ENCODE results near the gene TIMD4.
"Not testable (repeated sequence)": the region's sequence is repeated elsewhere in the genome, so short reads cannot be mapped to it uniquely, and the experiment has no call there.

The TIMD4 gene

GRCh38 chr5:156963125-156963524 lies at the start of gene TIMD4:
TSS of gene TIMD4 (minus strand) at chr5:156963226. CDS start at chr5:156963198, 28 bp downstream.
- no peak for DNase-seq
- TF ChIP-seq GATA1 (IDR thresholded peaks at IDR 0.05; ENCODE audit: low read depth, low read length) (no peak), POLR2A (IDR thresholded peaks at IDR 0.05; ENCODE audit: low read length) (no peak)

GRCh38 chr5:157006262-157006661 lies 43.2 kb upstream of the TIMD4 start:
- TF ChIP-seq GATA1 (IDR thresholded peaks at IDR 0.05; ENCODE audit: low read depth, low read length) (no peak), POLR2A (IDR thresholded peaks at IDR 0.05; ENCODE audit: low read length) (no peak)
- no peak for DNase-seq

- TF ChIP-seq GATA1 (IDR thresholded peaks at IDR 0.05; ENCODE audit: low read depth, low read length) (no peak), POLR2A (IDR thresholded peaks at IDR 0.05; ENCODE audit: low read length) (no peak)
- DNase-seq = no peak
These were observed 42.0 kb upstream of the TIMD4 start for GRCh38 chr5:157004893-157005551.

GRCh38 chr5:156991714-156992113 lies 28.7 kb upstream of the TIMD4 start:
- no peak for TF ChIP-seq GATA1 (IDR thresholded peaks at IDR 0.05; ENCODE audit: low read depth, low read length)
- TF ChIP-seq POLR2A (IDR thresholded peaks at IDR 0.05; ENCODE audit: low read length) = no peak
- no peak for DNase-seq

GRCh38 chr5:156984064-156984463 lies 21.0 kb upstream of the TIMD4 start:
- TF ChIP-seq GATA1 (IDR thresholded peaks at IDR 0.05; ENCODE audit: low read depth, low read length) (no peak), POLR2A (IDR thresholded peaks at IDR 0.05; ENCODE audit: low read length) (no peak)
- no peak for DNase-seq

- no peak for TF ChIP-seq POLR2A (IDR thresholded peaks at IDR 0.05; ENCODE audit: low read length)
- no peak for TF ChIP-seq GATA1 (IDR thresholded peaks at IDR 0.05; ENCODE audit: low read depth, low read length)
- no peak for DNase-seq
These were observed 18.5 kb upstream of the TIMD4 start for GRCh38 chr5:156981481-156981880.

- no peak for TF ChIP-seq POLR2A (IDR thresholded peaks at IDR 0.05; ENCODE audit: low read length)
- no peak for TF ChIP-seq GATA1 (IDR thresholded peaks at IDR 0.05; ENCODE audit: low read depth, low read length)
- no peak for DNase-seq
These were observed 11.3 kb upstream of the TIMD4 start for GRCh38 chr5:156974328-156974727.

GRCh38 chr5:156971848-156972525 lies 9.0 kb upstream of the TIMD4 start:
- DNase-seq = no peak
- TF ChIP-seq GATA1 (IDR thresholded peaks at IDR 0.05; ENCODE audit: low read depth, low read length) (no peak), POLR2A (IDR thresholded peaks at IDR 0.05; ENCODE audit: low read length) (no peak)

GRCh38 chr5:156971415-156971814 lies 8.4 kb upstream of the TIMD4 start:
- TF ChIP-seq POLR2A (IDR thresholded peaks at IDR 0.05; ENCODE audit: low read length) (no peak), GATA1 (IDR thresholded peaks at IDR 0.05; ENCODE audit: low read depth, low read length) (no peak)
- DNase-seq = no peak

GRCh38 chr5:156967386-156967785 lies 4.4 kb upstream of the TIMD4 start:
- DNase-seq = not testable (repeated sequence)

GRCh38 chr5:156956321-156956720 lies 6.7 kb downstream of the TIMD4 start:
- TF ChIP-seq POLR2A (IDR thresholded peaks at IDR 0.05; ENCODE audit: low read length) (no peak), GATA1 (IDR thresholded peaks at IDR 0.05; ENCODE audit: low read depth, low read length) (no peak)
- no peak for DNase-seq

GRCh38 chr5:156951359-156951758 lies 11.7 kb downstream of the TIMD4 start:
- DNase-seq = no peak
- TF ChIP-seq GATA1 (IDR thresholded peaks at IDR 0.05; ENCODE audit: low read depth, low read length) = no peak
- no peak for TF ChIP-seq POLR2A (IDR thresholded peaks at IDR 0.05; ENCODE audit: low read length)

- DNase-seq = no peak
- no peak for TF ChIP-seq GATA1 (IDR thresholded peaks at IDR 0.05; ENCODE audit: low read depth, low read length)
- TF ChIP-seq POLR2A (IDR thresholded peaks at IDR 0.05; ENCODE audit: low read length) = no peak
These were observed 12.3 kb downstream of the TIMD4 start for GRCh38 chr5:156950716-156951115.

GRCh38 chr5:156949424-156949823 lies 13.6 kb downstream of the TIMD4 start:
- DNase-seq = no peak
- TF ChIP-seq GATA1 (IDR thresholded peaks at IDR 0.05; ENCODE audit: low read depth, low read length) (no peak), POLR2A (IDR thresholded peaks at IDR 0.05; ENCODE audit: low read length) (no peak)

- TF ChIP-seq GATA1 (IDR thresholded peaks at IDR 0.05; ENCODE audit: low read depth, low read length) = no peak
- TF ChIP-seq POLR2A (IDR thresholded peaks at IDR 0.05; ENCODE audit: low read length) = no peak
- no peak for DNase-seq
These were observed 15.1 kb downstream of the TIMD4 start for GRCh38 chr5:156947925-156948324.
